Suprapubic skin (tissue), 4 donors: ENCODE data around the gene PLA2G4C. TPM values are rescaled to one million over a fixed set of nuclear protein-coding genes. Genes with fewer than 3 reads are reported as not detected.
A peak's percentile ranks its signal among the peaks of the same experiment; 100 is the strongest.
"Not testable (repeated sequence)": the region's sequence is repeated elsewhere in the genome, so short reads cannot be mapped to it uniquely, and the experiment has no call there.

ENCODE experiments used
- DNase-seq, 2 donors: peaks; one replicate each; pipeline ENCODE4 v3.0.0-alpha.2; 2019; ENCODE audit warnings: low spot score in 2 of 2
- H3K27ac ChIP-seq: fragments of 200-600 bp; sonication (generic); one replicate; pipeline ENCODE4 v1.5.1; 2019
- H3K27me3 ChIP-seq: fragments of 200-600 bp; sonication (generic); one replicate; pipeline ENCODE4 v1.5.1; 2019
- H3K36me3 ChIP-seq: fragments of 200-600 bp; sonication (generic); one replicate; pipeline ENCODE4 v1.5.1; 2019
- H3K4me1 ChIP-seq: fragments of 200-600 bp; sonication (generic); one replicate; pipeline ENCODE4 v1.5.1; 2019
- H3K4me3 ChIP-seq: fragments of 200-600 bp; sonication (generic); one replicate; pipeline ENCODE4 v1.5.1; 2019; ENCODE audit warnings: mild to moderate bottlenecking
- H3K9me3 ChIP-seq: fragments of 200-600 bp; sonication (generic); one replicate; pipeline ENCODE4 v1.5.1; 2019
- CTCF ChIP-seq, 2 donors: fragments of 200-600 bp in 1 of 2; fragments of 450-650 bp in 1 of 2; sonication (generic) in 1 of 2; IDR thresholded peaks; one replicate each; pipeline ENCODE4 v1.5.1; 2016 to 2019; ENCODE audit warnings: antibody characterized with exemption in 2 of 2, mild to moderate bottlenecking in 1 of 2, moderate library complexity in 1 of 2
- EP300 ChIP-seq: sonication (generic); formaldehyde crosslinking; IDR thresholded peaks from one replicate; pipeline ENCODE4 v1.6.1; 2017; ENCODE audit warnings: antibody characterized with exemption
- POLR2A ChIP-seq, 2 donors: fragments of 450-650 bp; IDR thresholded peaks; one replicate each; pipeline ENCODE4 v1.6.1; 2017; ENCODE audit warnings: antibody characterized with exemption in 2 of 2, mild to moderate bottlenecking in 2 of 2, moderate library complexity in 2 of 2
- POLR2AphosphoS5 ChIP-seq, 3 donors: sonication (generic); formaldehyde crosslinking; IDR thresholded peaks; one replicate each; pipeline ENCODE4 v1.6.1; 2017; ENCODE audit warnings: antibody characterized with exemption in 3 of 3
- WGBS: methylation state at CpG from one replicate; pipeline ENCODE4 v1.1.5; 2018; 5-methylcytosine and 5-hydroxymethylcytosine counted together
- total RNA-seq, 4 donors: library from RNA; depleted of rRNA; stranded (reverse); fragments of >200 nt; gene quantifications; one replicate each; pipeline ENCODE4 v1.1.0, GENCODE V29; 2016

The PLA2G4C gene
- total RNA-seq, 4 donors from 2014 or later: 1.4 to 9.1 (median 5.7) TPM

- Histone ChIP-seq H3K27me3 (no peaks in the 10 kb centered on the region), H3K9me3 (no peaks in the 10 kb centered on the region), H3K27ac (no peak overlapping the region), H3K4me3 (no peak overlapping the region), H3K36me3 (peaks cover 6% of the 10 kb centered on the region), H3K4me1 (peaks cover 7% of the 10 kb centered on the region)
- TF ChIP-seq POLR2A (IDR thresholded peaks at IDR 0.05): no peak
- peak in 1 of 2 donors; percentile 40 for TF ChIP-seq CTCF (IDR thresholded peaks at IDR 0.05)
- no peak for TF ChIP-seq EP300
- TF ChIP-seq POLR2AphosphoS5 (IDR thresholded peaks at IDR 0.05): no peak
- WGBS: 62% methylated on average over 13 of the region's 13 CpGs
- no peak for DNase-seq
Measured at GRCh38 chr19:48102870-48103751, 7.5 kb downstream of the PLA2G4C start.

- Histone ChIP-seq H3K4me1 (no peaks in the 10 kb centered on the region), H3K9me3 (no peaks in the 10 kb centered on the region), H3K36me3 (peaks cover 28% of the 10 kb centered on the region), H3K4me3 (no peak overlapping the region), H3K27me3 (no peaks in the 10 kb centered on the region), H3K27ac (no peak overlapping the region)
- 80% methylated on average over 4 of the region's 4 CpGs for WGBS
- TF ChIP-seq POLR2AphosphoS5 (IDR thresholded peaks at IDR 0.05) (no peak), CTCF (IDR thresholded peaks at IDR 0.05) (no peak)
- no peak for DNase-seq
Measured at GRCh38 chr19:48095612-48096175, 14.9 kb downstream of the PLA2G4C start.

GRCh38 chr19:48094855-48095203, 15.8 kb downstream of the PLA2G4C start:
- peaks cover 28% of the 10 kb centered on the region for H3K36me3 ChIP-seq
- no peak for DNase-seq
- H3K9me3 ChIP-seq: no peaks in the 10 kb centered on the region
- no peak overlapping the region for H3K4me3 ChIP-seq
- no peaks in the 10 kb centered on the region for H3K27me3 ChIP-seq
- no peak overlapping the region for H3K27ac ChIP-seq
- no peaks in the 10 kb centered on the region for H3K4me1 ChIP-seq
- 100% methylated on average over 2 of the region's 2 CpGs for WGBS
- TF ChIP-seq POLR2A (IDR thresholded peaks at IDR 0.05): no peak
- no peak for TF ChIP-seq POLR2AphosphoS5 (IDR thresholded peaks at IDR 0.05)

- TF ChIP-seq EP300 (no peak), CTCF (IDR thresholded peaks at IDR 0.05) (no peak), POLR2A (IDR thresholded peaks at IDR 0.05) (no peak), POLR2AphosphoS5 (IDR thresholded peaks at IDR 0.05) (no peak)
- no peaks in the 10 kb centered on the region for H3K27me3 ChIP-seq
- WGBS: 44% methylated on average over 1 of the region's 1 CpG
- H3K9me3 ChIP-seq: no peaks in the 10 kb centered on the region
- peaks cover 28% of the 10 kb centered on the region for H3K36me3 ChIP-seq
- no peak for DNase-seq
- no peak overlapping the region for H3K27ac ChIP-seq
- H3K4me3 ChIP-seq: no peak overlapping the region
- H3K4me1 ChIP-seq: no peaks in the 10 kb centered on the region
Measured at GRCh38 chr19:48094129-48094854, 16.3 kb downstream of the PLA2G4C start.

- not testable (repeated sequence) for H3K27me3 ChIP-seq, H3K4me1 ChIP-seq, H3K4me3 ChIP-seq, H3K27ac ChIP-seq, H3K9me3 ChIP-seq, DNase-seq
- 56% methylated on average over 13 of the region's 13 CpGs for WGBS
- H3K36me3 ChIP-seq: peaks cover 26% of the 10 kb centered on the region
Measured at GRCh38 chr19:48091111-48091718, 19.4 kb downstream of the PLA2G4C start.
